ENCODE measurements around the gene NIN.

DNA sequence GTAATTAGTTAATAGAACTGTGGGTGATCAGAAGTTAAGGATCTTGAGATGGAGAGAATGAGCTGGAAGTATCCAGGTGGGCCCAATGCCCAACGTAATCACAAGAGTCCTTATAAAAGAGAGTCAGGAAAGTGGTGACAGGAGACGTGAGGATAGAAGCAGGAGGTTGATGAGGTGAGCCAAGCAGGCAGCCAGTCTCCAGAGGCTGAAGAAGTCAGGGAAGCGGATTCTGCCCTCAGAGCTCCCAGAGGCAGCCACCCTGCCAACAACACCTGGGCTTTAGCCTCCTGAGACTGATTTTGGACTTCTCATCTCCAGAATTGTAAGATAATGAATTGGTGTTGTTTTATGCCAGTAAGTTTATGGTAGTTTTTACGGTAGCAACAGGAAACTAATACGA is 152.8 kb downstream of the NIN start:
- TF ChIP-seq SNAI2 (CRISPR knock-in tag; IDR thresholded peaks at IDR 0.05) (no peak), ZC3H10 (CRISPR knock-in tag; IDR thresholded peaks at IDR 0.05) (no peak), TCF4 (CRISPR knock-in tag; IDR thresholded peaks at IDR 0.05; ENCODE audit: borderline replicate concordance) (no peak), PATZ1 (CRISPR knock-in tag; IDR thresholded peaks at IDR 0.05; ENCODE audit: borderline replicate concordance) (no peak), ZNF8 (CRISPR knock-in tag; IDR thresholded peaks at IDR 0.05) (no peak), ARNTL (CRISPR knock-in tag; IDR thresholded peaks at IDR 0.05; ENCODE audit: borderline replicate concordance, low read depth) (no peak), OSR1 (CRISPR knock-in tag; IDR thresholded peaks at IDR 0.05) (no peak), ZFP30 (CRISPR knock-in tag; IDR thresholded peaks at IDR 0.05) (no peak)
- TF ChIP-seq, protein P1, sequence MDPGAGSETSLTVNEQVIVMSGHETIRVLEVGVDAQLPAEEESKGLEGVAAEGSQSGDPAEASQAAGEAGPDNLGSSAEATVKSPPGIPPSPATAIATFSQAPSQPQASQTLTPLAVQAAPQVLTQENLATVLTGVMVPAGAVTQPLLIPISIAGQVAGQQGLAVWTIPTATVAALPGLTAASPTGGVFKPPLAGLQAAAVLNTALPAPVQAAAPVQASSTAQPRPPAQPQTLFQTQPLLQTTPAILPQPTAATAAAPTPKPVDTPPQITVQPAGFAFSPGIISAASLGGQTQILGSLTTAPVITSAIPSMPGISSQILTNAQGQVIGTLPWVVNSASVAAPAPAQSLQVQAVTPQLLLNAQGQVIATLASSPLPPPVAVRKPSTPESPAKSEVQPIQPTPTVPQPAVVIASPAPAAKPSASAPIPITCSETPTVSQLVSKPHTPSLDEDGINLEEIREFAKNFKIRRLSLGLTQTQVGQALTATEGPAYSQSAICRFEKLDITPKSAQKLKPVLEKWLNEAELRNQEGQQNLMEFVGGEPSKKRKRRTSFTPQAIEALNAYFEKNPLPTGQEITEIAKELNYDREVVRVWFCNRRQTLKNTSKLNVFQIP (CRISPR knock-in tag; IDR thresholded peaks at IDR 0.05; ENCODE audit: borderline replicate concordance, low read depth) = no peak

Measured in SK-N-SH treated with all-trans-retinoic acid at 6 μM for 48 hours (cell line).